Measurements from ENCODE around the gene GPHN.

GPHN gene

DNA sequence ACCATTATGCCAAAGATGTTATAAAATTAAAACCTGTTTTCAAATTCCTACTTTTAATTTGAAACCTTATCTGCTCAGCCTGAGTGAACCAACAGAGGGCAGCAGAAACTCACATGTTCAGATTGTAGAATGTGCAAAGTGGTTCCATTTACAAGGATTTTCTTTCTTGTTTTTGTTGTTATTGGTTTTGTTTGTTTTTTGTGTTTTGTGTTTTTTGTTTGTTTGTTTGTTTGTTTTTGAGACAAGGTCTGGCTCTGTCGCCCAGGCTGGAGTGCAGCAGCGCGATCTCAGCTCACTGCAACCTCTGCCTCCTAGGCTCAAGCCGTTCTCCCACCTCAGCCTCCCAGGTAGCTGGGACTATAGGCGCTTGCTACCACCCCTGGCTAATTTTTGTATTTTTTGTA is 658.5 kb downstream of the GPHN start:
- TF ChIP-seq, protein P1, sequence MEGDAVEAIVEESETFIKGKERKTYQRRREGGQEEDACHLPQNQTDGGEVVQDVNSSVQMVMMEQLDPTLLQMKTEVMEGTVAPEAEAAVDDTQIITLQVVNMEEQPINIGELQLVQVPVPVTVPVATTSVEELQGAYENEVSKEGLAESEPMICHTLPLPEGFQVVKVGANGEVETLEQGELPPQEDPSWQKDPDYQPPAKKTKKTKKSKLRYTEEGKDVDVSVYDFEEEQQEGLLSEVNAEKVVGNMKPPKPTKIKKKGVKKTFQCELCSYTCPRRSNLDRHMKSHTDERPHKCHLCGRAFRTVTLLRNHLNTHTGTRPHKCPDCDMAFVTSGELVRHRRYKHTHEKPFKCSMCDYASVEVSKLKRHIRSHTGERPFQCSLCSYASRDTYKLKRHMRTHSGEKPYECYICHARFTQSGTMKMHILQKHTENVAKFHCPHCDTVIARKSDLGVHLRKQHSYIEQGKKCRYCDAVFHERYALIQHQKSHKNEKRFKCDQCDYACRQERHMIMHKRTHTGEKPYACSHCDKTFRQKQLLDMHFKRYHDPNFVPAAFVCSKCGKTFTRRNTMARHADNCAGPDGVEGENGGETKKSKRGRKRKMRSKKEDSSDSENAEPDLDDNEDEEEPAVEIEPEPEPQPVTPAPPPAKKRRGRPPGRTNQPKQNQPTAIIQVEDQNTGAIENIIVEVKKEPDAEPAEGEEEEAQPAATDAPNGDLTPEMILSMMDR (IDR thresholded peaks at IDR 0.05) = peak; percentile 76 to 84
- H3K27me3 ChIP-seq = no peaks in the 10 kb centered on the region

DNA sequence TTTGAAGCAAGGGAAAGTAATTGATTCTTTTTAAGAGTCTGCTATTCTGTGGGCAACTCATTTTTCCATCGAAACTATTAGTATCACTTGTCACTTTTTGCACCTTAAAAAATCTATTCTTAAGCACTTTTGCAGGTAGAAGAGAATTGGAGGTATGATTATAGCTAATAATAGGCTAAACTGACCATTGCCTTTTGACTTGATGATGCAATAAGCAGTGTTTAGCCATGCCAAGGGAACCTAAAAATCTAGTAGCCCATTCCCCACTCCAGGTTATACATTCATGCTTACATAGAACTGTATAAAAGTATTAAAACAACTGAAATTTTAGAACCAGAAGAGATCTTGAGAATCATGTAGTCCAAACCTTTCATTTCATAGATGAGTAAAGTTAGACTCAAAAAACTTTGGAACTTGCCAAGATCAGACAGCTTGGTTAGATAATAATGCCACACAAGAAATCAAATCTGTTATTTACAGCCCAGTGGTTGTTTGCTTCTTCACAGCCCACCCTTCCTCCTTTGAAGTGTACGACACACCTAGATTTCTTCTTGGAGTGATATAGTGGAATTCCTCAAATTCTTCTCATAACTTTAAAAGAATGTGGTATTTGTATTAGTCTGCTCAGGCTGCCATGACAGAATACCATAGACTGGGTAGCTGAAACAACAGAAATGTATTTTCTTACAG is 659.6 kb downstream of the GPHN start:
- intact Hi-C loops (cut with DNase I; ENCODE audit: low total_unique reads) = loop anchor here (5.0 kb wide), 1 partner anchor 120 kb away; no protein-coding TSS in a partner anchor
- Histone ChIP-seq H3K4me3 (no peak overlapping the region), H3K27me3 (no peaks in the 10 kb centered on the region), H3K27ac (no peak overlapping the region), H3K4me1 (no peaks in the 10 kb centered on the region), H3K9me3 (peaks cover 0 to 3% (median 0%) of the 10 kb centered on the region in 3 donors), H3K36me3 (peaks cover 0 to 16% (median 7%) of the 10 kb centered on the region in 3 donors)
- no peak for DNase-seq
- TF ChIP-seq, protein P1 (IDR thresholded peaks at IDR 0.05) = no peak

More for the DNA sequence above, 658.5 kb downstream of the GPHN start:
- H3K9me3 ChIP-seq = no peaks in the 10 kb centered on the region
- H3K4me3 ChIP-seq = no peak overlapping the region
- peaks cover 0 to 6% (median 1%) of the 10 kb centered on the region in 3 donors for H3K36me3 ChIP-seq
- intact Hi-C loops (cut with DNase I; ENCODE audit: low total_unique reads) = loop anchor here (5.0 kb wide), 1 partner anchor 121 kb away; no protein-coding TSS in a partner anchor
- no peaks in the 10 kb centered on the region for H3K4me1 ChIP-seq
- no peak overlapping the region for H3K27ac ChIP-seq
- no peak for DNase-seq

DNA sequence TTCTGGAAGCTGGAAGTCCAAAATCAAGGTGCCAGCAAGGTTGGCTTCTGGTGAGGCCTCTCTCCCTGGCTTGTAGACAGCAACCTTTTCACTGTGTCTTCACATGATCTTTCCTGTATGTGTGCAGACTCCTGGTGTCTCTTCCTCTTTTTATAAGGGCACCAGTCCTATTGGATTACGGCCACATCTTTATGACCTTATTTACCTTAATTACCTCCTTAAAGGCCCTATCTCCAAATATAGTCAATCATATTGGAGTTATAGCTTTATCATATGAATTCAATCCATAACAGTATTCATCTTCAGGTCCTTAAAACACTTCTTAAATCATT is 660.1 kb downstream of the GPHN start:
- H3K27me3 ChIP-seq = no peaks in the 10 kb centered on the region
- DNase-seq = no peak
- intact Hi-C loops (cut with DNase I; ENCODE audit: low total_unique reads) = loop anchor here (5.0 kb wide), 1 partner anchor 119 kb away; no protein-coding TSS in a partner anchor
- TF ChIP-seq, protein P1 (IDR thresholded peaks at IDR 0.05) = no peak
- H3K27ac ChIP-seq = no peak overlapping the region
- no peak overlapping the region for H3K4me3 ChIP-seq
- H3K36me3 ChIP-seq = peaks cover 0 to 19% (median 7%) of the 10 kb centered on the region in 3 donors
- no peaks in the 10 kb centered on the region for H3K4me1 ChIP-seq
- H3K9me3 ChIP-seq = peaks cover 0 to 8% (median 0%) of the 10 kb centered on the region in 3 donors

DNA sequence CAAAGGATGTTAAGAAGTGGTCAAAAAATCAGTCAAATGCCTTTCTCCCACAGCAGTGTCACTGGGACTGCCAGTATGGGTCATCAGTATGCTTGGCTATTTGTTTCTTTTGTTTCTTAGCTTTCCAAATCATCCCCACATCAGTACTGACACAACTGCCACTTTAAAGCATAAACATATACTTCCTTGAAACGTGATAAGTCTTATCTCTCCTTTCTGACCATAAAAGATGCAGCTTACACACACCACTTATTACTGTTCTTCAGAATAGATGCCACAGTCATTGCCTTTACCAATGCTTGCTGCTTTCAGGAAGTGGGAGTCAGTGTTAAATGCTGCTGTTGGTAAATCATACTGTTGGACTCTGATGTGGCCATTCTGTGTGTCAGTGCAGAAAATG is 662.7 kb downstream of the GPHN start:
- intact Hi-C loops (cut with DNase I; ENCODE audit: low total_unique reads) = no loop called here
- Histone ChIP-seq H3K9me3 (peaks cover 0 to 27% (median 7%) of the 10 kb centered on the region in 3 donors), H3K27me3 (no peaks in the 10 kb centered on the region), H3K36me3 (peaks cover 0 to 20% (median 7%) of the 10 kb centered on the region in 3 donors), H3K27ac (no peak overlapping the region), H3K4me1 (no peaks in the 10 kb centered on the region), H3K4me3 (no peak overlapping the region)
- TF ChIP-seq, protein P1 (IDR thresholded peaks at IDR 0.05) = no peak
- DNase-seq = no peak

DNA sequence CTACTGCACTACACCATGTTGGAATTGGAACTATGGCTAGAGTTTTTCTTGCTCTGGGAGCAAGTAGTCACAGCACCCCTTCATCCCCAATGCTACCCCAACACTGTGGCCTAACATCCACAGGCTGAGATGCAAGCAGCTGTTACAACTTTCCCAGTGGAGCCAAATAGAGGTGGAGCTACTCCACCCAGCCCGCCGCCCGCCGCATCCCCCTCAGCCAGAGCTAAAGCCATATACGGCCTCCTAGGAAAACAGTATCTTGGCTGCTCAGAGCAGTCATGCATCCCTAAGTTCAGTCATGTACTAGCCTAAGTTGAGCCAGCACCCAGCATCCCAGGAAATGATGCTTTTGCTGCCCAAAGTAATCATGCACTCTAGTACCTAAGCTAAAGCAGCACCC is 664.1 kb downstream of the GPHN start:
- DNase-seq = no peak
- H3K9me3 ChIP-seq = peaks cover 0 to 27% (median 7%) of the 10 kb centered on the region in 3 donors
- intact Hi-C loops (cut with DNase I; ENCODE audit: low total_unique reads) = no loop called here

More for the DNA sequence above, 664.1 kb downstream of the GPHN start:
- Histone ChIP-seq H3K4me1 (no peaks in the 10 kb centered on the region), H3K36me3 (peaks cover 0 to 20% (median 7%) of the 10 kb centered on the region in 3 donors), H3K27me3 (no peaks in the 10 kb centered on the region), H3K4me3 (no peak overlapping the region), H3K27ac (no peak overlapping the region)
- TF ChIP-seq, protein P1 (IDR thresholded peaks at IDR 0.05) = no peak
